Pancreas (tissue), 10 donors: ENCODE data around the gene ACLY. TPM values are rescaled to one million over a fixed set of nuclear protein-coding genes. Genes with fewer than 3 reads are reported as not detected.

Experiments used
- ATAC-seq, 4 donors: fragments of 200-7000 bp; cut with Tn5 transposase; one replicate each; pipeline versions ENCODE4 v1.8.0 to v1.9.1; 2020; ENCODE audit warnings: mild to moderate bottlenecking in 4 of 4, moderate library complexity in 4 of 4
- DNase-seq, 6 donors: peaks; one replicate each; pipeline ENCODE4 v3.0.0-alpha.2; 2020
- FAIRE-seq: peaks from 2 replicates; lab custom pipeline; 2012; peaks lifted over from hg19 to GRCh38; lab: Jason Lieb, UNC
- H3K27ac ChIP-seq, 4 donors: fragments of 200-600 bp; sonication (generic); 1 replicate in 3 of 4; 2 replicates in 1 of 4; pipeline versions ENCODE4 v1.5.0 to v1.8.0; 2020
- H3K27me3 ChIP-seq, 4 donors: fragments of 200-600 bp; one replicate each; pipeline ENCODE4 v1.8.0; 2021
- H3K36me3 ChIP-seq, 3 donors: fragments of 200-600 bp; sonication (generic) in 1 of 3; one replicate each; pipeline versions ENCODE4 v1.5.0 to v1.8.0; 2020 to 2021
- H3K4me1 ChIP-seq, 3 donors: fragments of 200-600 bp; one replicate each; pipeline ENCODE4 v1.8.0; 2021
- H3K4me3 ChIP-seq, 4 donors: fragments of 200-600 bp; sonication (generic) in 2 of 4; one replicate each; pipeline versions ENCODE4 v1.5.0 to v1.8.0; 2020 to 2021
- H3K9me3 ChIP-seq, 4 donors: fragments of 200-600 bp; one replicate each; pipeline ENCODE4 v1.8.0; 2021
- CTCF ChIP-seq, 4 donors: fragments of 200-600 bp; sonication (generic) in 3 of 4; IDR thresholded peaks; one replicate each; pipeline versions ENCODE4 v1.5.0 to v1.8.0; 2021; ENCODE audit warnings: antibody characterized with exemption in 4 of 4
- WGBS, 2 donors: extraction: QIAGEN DNeasy Blood & Tissue Kit; methylation state at CpG; one replicate each; pipeline ENCODE4 v1.1.7; 2013; 5-methylcytosine and 5-hydroxymethylcytosine counted together
- intact Hi-C, 3 donors: fragments of 100-400 bp; cut with DNase I; formaldehyde crosslinking; loops; one replicate each; pipeline versions ENCODE4 v1.11.1 to v1.14.2; 2022
- polyA plus RNA-seq, 2 donors: library from polyadenylated mRNA; stranded (reverse); fragments of 200-250 nt; gene quantifications; one replicate each; pipeline ENCODE4 v1.2.3, GENCODE V29; 2013
- total RNA-seq, 6 donors: library from RNA; stranded (reverse); fragmentation: NEBNext Ultra II Directional in 4 of 6; extraction: Animal tissue kit (Norgen Biotek cat#: 25700) in 4 of 6; gene quantifications; one replicate each; pipeline versions ENCODE4 v1.2.1 to v1.2.4, GENCODE V29; 2021 to 2023
- donor health status: healthy with polysubstance abuse.
- donor health status: DM: no; HTN: no; CAD: no; lungs with moderate emphysema.
- donor health status: DM: no; HTN: no; CAD: no.
- donor health status: control.
- donor health status: control.
- donor health status: Bipolar disorder and iron deficiency.
- donor health status: DM: yes; HTN: yes; CAD: no.
- donor health status: DM: no; HTN: no; CAD: no.
- donor health status: DM: no; HTN: no; CAD: no.
- donor health status: DM: yes; HTN: yes; CAD: no.

The ACLY gene
- total and polyA plus RNA-seq, 8 donors, result 22.0 to 101 (median 58.3) TPM

DNA sequence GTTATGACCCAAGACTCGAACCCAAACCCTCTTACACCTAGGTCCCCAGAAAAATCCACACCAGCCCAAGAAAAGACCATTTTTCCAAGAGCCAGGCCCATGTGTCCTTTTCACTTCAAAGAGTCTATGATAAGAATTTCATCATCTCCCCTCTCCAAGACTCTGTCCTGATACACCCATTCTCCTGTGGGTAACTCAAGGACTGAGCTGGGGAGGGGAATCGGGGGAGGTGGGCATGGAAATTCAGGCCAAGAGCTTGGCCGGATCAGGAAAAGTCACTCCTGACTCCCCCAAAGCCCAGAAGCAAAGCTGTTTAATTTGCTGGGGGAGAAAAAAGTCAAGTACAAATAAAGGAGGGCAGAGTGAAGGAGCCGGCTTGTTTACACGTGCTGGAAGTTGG lies 3.7 kb downstream of the ACLY start:
- H3K36me3 ChIP-seq, result peaks cover 2 to 26% (median 3%) of the 10 kb centered on the region in 3 donors
- no peak for DNase-seq
- no peaks in the 10 kb centered on the region for H3K27me3 ChIP-seq
- TF ChIP-seq CTCF (IDR thresholded peaks at IDR 0.05), result no peak
- H3K4me1 ChIP-seq, result peaks cover 0 to 22% (median 6%) of the 10 kb centered on the region in 3 donors
- H3K4me3 ChIP-seq, result no peak overlapping the region
- WGBS, 2 donors, result 47 to 67% methylated on average over 5 of the region's 5 CpGs
- no peaks in the 10 kb centered on the region for H3K9me3 ChIP-seq
- FAIRE-seq, result no peak
- intact Hi-C loops, result no loop called here
- no peak for ATAC-seq
- no peak overlapping the region for H3K27ac ChIP-seq

DNA sequence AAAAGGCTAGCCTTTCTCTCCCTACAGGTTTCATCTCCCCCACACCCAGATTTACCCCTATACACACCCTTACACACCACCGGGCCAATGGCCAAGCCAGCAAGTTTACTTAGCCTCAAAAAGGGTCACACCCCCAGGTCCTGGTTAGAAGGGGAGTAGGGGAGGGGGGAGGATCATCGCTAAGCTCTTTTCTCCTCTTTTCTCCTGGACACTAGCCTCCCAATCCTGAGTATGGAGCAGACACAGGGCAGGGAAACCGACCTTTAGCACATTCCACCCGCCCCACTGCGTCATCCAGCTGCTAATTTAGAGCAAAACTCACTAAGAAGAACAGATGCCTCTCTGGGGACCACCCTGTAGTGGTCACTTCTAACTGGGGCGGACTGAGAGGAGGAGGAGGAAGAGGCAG lies 4.4 kb downstream of the ACLY start:
- Histone ChIP-seq H3K36me3 (peaks cover 5 to 33% (median 7%) of the 10 kb centered on the region in 3 donors), H3K9me3 (no peaks in the 10 kb centered on the region), H3K27me3 (no peaks in the 10 kb centered on the region), H3K27ac (no peak overlapping the region), H3K4me3 (no peak overlapping the region), H3K4me1 (peaks cover 0 to 16% (median 6%) of the 10 kb centered on the region in 3 donors)
- ATAC-seq (no peak), FAIRE-seq (no peak), DNase-seq (no peak)
- no peak for TF ChIP-seq CTCF (IDR thresholded peaks at IDR 0.05)
- intact Hi-C loops, result no loop called here
- WGBS, 2 donors, result 55 to 62% methylated on average over 6 of the region's 6 CpGs

GRCh38 chr17:41913798-41914197 lies 5.0 kb downstream of the ACLY start:
- intact Hi-C loops, result no loop called here
- peaks cover 5 to 39% (median 7%) of the 10 kb centered on the region in 3 donors for H3K36me3 ChIP-seq
- H3K4me3 ChIP-seq, result no peak overlapping the region
- H3K9me3 ChIP-seq, result no peaks in the 10 kb centered on the region
- TF ChIP-seq CTCF (IDR thresholded peaks at IDR 0.05), result no peak
- H3K27ac ChIP-seq, result no peak overlapping the region
- H3K4me1 ChIP-seq, result peaks cover 0 to 19% (median 7%) of the 10 kb centered on the region in 3 donors
- FAIRE-seq (no peak), DNase-seq (no peak), ATAC-seq (no peak)
- H3K27me3 ChIP-seq, result no peaks in the 10 kb centered on the region
- 81 to 85% methylated on average over 4 of the region's 4 CpGs for whole genome bisulfite sequencing, 2 donors

DNA sequence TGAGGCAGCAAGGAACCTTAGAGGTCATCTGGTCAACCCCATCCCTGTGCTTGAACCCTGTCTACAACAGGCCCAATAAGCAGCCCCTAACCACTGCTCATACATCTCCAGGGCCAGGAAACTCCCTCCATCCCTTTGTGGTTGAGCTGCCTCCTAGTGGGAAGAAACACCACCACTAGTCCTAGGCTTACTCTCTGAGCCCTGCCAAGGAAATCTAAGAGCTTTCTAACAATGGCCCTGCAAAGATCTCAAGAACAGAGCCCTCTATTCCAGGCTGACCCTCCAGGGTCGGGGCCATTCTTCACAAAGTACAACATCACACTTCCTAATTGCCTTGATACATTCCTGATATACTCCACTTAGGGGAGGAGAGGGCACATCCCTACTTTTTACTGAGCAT lies 5.8 kb downstream of the ACLY start:
- WGBS, 2 donors, result 70 to 81% methylated on average over 1 of the region's 1 CpG
- Histone ChIP-seq H3K27ac (no peak overlapping the region), H3K36me3 (peaks cover 5 to 40% (median 7%) of the 10 kb centered on the region in 3 donors), H3K4me1 (peaks cover 0 to 28% (median 16%) of the 10 kb centered on the region in 3 donors), H3K4me3 (no peak overlapping the region), H3K9me3 (no peaks in the 10 kb centered on the region), H3K27me3 (no peaks in the 10 kb centered on the region)
- ATAC-seq (no peak), FAIRE-seq (no peak), DNase-seq (no peak)
- no peak for TF ChIP-seq CTCF (IDR thresholded peaks at IDR 0.05)
- intact Hi-C loops, result no loop called here

DNA sequence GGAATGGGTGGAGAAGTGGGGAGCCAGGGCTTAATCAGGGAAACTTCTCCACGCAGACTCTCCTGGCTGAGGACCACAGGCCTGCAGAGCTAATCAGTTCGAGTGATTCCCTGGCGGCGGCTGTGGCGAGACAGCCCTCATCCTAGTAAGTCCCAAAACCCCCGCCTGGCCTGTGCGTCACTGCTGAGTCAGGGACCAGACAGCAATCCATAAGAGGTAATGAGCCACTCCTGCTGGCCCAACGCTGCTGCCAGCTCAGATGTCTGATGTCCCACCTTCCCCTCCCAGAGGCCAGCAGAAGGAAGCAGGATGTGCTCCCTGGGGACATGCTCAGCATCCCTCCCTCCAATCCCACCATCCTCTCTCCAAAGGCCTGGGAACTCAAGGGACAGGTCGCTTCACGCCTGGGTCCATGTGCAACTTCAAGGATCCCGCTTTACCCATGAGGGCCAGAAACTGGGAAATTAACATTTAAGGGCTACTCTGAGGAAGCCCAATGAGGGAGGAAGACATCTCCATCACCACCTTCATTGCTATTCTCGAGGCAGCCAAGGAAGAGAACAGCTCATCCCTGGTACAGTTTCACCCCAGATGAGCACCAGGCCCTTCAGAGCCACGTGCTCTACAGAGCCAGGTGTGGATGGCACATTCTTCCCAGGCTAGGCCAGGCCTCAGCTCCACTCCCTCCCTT lies 7.9 kb downstream of the ACLY start:
- Histone ChIP-seq H3K4me3 (no peak overlapping the region), H3K9me3 (no peaks in the 10 kb centered on the region), H3K27ac (no peak overlapping the region), H3K36me3 (peaks cover 5 to 41% (median 7%) of the 10 kb centered on the region in 3 donors), H3K27me3 (no peaks in the 10 kb centered on the region), H3K4me1 (peaks cover 0 to 28% (median 14%) of the 10 kb centered on the region in 3 donors)
- WGBS, 2 donors, result 85 to 87% methylated on average over 13 of the region's 13 CpGs
- DNase-seq, result no peak
- ATAC-seq, result peak; percentile 4 to 56 (median 41)
- TF ChIP-seq CTCF (IDR thresholded peaks at IDR 0.05), result no peak
- FAIRE-seq, result no peak
- intact Hi-C loops, result no loop called here
